ENCODE data around the gene RAB9B. TPM values are rescaled to one million over a fixed set of nuclear protein-coding genes. Genes with fewer than 3 reads are reported as not detected.

Gene RAB9B
- total and polyA plus RNA-seq, 2 of the 13 experiments (the other 11 are each of a cell fraction or from before 2014, with no cell fraction given) = 0.04 TPM; not detected in 1

GRCh38 chrX:103797691-103798090, 34.4 kb downstream of the RAB9B start:
- FAIRE-seq = no peak

More at GRCh38 chrX:103797691-103798090, 34.4 kb downstream of the RAB9B start:
- Histone ChIP-seq H3K4me2 (ENCODE audit: low read depth, low read length) (no peak overlapping the region), H3K79me2 (ENCODE audit: insufficient read depth, low read length) (no peaks in the 10 kb centered on the region), H3K9ac (ENCODE audit: insufficient read depth, low read depth, low read length) (no peak overlapping the region), H3K36me3 (replicated peaks in 1 of 2; ENCODE audit: control insufficient read depth in 1 of 2, insufficient read depth in 2 of 2, low read length in 2 of 2) (no peaks in the 10 kb centered on the region), H3K9me3 (ENCODE audit: low read length) (no peaks in the 10 kb centered on the region), H3K4me1 (ENCODE audit: insufficient read depth, low read length) (no peaks in the 10 kb centered on the region), H3K27me3 (ENCODE audit: control insufficient read depth in 1 of 2, insufficient read depth in 2 of 2, low read length in 2 of 2) (peaks cover 0 to 5% of the 10 kb centered on the region in 2 experiments; a peak in 1 of 5 replicates), H2AFZ (ENCODE audit: low read length) (no peak overlapping the region), H4K20me1 (ENCODE audit: insufficient read depth, low read length) (no peaks in the 10 kb centered on the region), H3K27ac (ENCODE audit: extremely low read length, insufficient read depth, low read length) (no peak overlapping the region), H3K4me3 (replicated peaks in 1 of 3; ENCODE audit: insufficient read depth in 1 of 3, low read depth in 2 of 3, low read length in 3 of 3) (no peak overlapping the region)
- 53% methylated on average over 2 of the region's 2 CpGs for WGBS (ENCODE audit: low lambda C conversion rate)
- no TSS peak for BruUV-seq (replicated peaks)
- CTCF ChIA-PET (ENCODE audit: low intra/inter-chr PET ratio, low total read pairs) = no interaction called here
- no peak for ATAC-seq
- TF ChIP-seq MLXIP (CRISPR knock-in tag; IDR thresholded peaks at IDR 0.05; ENCODE audit: borderline replicate concordance) (no peak), SMYD3 (CRISPR knock-in tag; IDR thresholded peaks at IDR 0.05) (no peak), THRA (CRISPR knock-in tag; IDR thresholded peaks at IDR 0.05; ENCODE audit: borderline replicate concordance) (no peak), ISL2 (CRISPR knock-in tag; IDR thresholded peaks at IDR 0.05) (no peak), ZNF276 (CRISPR knock-in tag; IDR thresholded peaks at IDR 0.05; ENCODE audit: low read depth) (no peak), MAFF (IDR thresholded peaks at IDR 0.05; ENCODE audit: low read depth, low read length) (no peak), ZNF512 (CRISPR knock-in tag; IDR thresholded peaks at IDR 0.05) (no peak), ZBTB8A (CRISPR knock-in tag; IDR thresholded peaks at IDR 0.05; ENCODE audit: borderline replicate concordance, low read depth) (no peak), TBP (CRISPR knock-in tag; IDR thresholded peaks at IDR 0.05) (no peak)
- POLR2A ChIA-PET = no interaction called here
- in situ Hi-C loops (cut with HindIII; ENCODE audit: extremely low pct_ligation_motif_present, low pct_unique_long_range_greater_than_20kb) (no loop called here), intact Hi-C loops (cut with micrococcal nuclease; ENCODE audit: unreplicated experiment) (no loop called here)
- DNase-seq (ENCODE audit: low spot score) = no peak
